Fibroblast of lung (primary cell): ENCODE data around the gene RAPGEF2. TPM values are rescaled to one million over a fixed set of nuclear protein-coding genes. Genes with fewer than 3 reads are reported as not detected.

ENCODE experiments used
- DNase-seq, 2 donors: peaks; one replicate each; pipeline versions ENCODE4 v3.0.0 to v3.0.0-alpha.2; 2010; ENCODE audit warnings: low read depth in 2 of 2
- H2AFZ ChIP-seq: 2 replicates; pipeline ENCODE4 v1.5.1; 2012; ENCODE audit warnings: low read length, control low read depth, inconsistent platforms
- H3K27ac ChIP-seq: 2 replicates; pipeline ENCODE4 v1.5.1; 2011; ENCODE audit warnings: low read length, control low read depth; ENCODE audit not compliant: insufficient read depth
- H3K27me3 ChIP-seq: 2 replicates; pipeline ENCODE4 v1.5.1; 2011; ENCODE audit warnings: mild to moderate bottlenecking, low read length; ENCODE audit not compliant: control insufficient read depth, insufficient read depth
- H3K36me3 ChIP-seq: 2 replicates; pipeline ENCODE4 v1.5.1; 2011; ENCODE audit warnings: low read length; ENCODE audit not compliant: control insufficient read depth, insufficient read depth
- H3K4me1 ChIP-seq: 2 replicates; pipeline ENCODE4 v1.5.1; 2011; ENCODE audit warnings: low read length; ENCODE audit not compliant: control insufficient read depth, insufficient read depth; ENCODE audit errors: extremely low read depth
- H3K4me2 ChIP-seq: 2 replicates; pipeline ENCODE4 v1.5.1; 2011; ENCODE audit warnings: low read length, control low read depth; ENCODE audit not compliant: insufficient read depth; ENCODE audit errors: extremely low read depth
- H3K4me3 ChIP-seq, 4 experiments: fragments of 200-600 bp in 1 of 4; sonication (generic) in 1 of 4; replicated peaks in 1 of 4; 2 replicates each; pipeline ENCODE4 v1.5.1; 2011 to 2016; ENCODE audit warnings: low read length in 4 of 4, low read depth in 3 of 4, mild to moderate bottlenecking in 3 of 4, control low read depth in 2 of 4, inconsistent platforms in 1 of 4, mixed read lengths in 1 of 4; ENCODE audit not compliant: insufficient read depth in 1 of 4; ENCODE audit errors: control extremely low read depth in 1 of 4
- H3K79me2 ChIP-seq: 2 replicates; pipeline ENCODE4 v1.5.1; 2012; ENCODE audit warnings: mild to moderate bottlenecking, low read length, inconsistent platforms; ENCODE audit not compliant: control insufficient read depth, insufficient read depth
- H3K9ac ChIP-seq: 2 replicates; pipeline ENCODE4 v1.5.1; 2011; ENCODE audit warnings: mild to moderate bottlenecking, low read length, control low read depth; ENCODE audit not compliant: insufficient read depth
- H3K9me3 ChIP-seq: 2 replicates; pipeline ENCODE4 v1.5.1; 2012; ENCODE audit warnings: low read depth, low read length; ENCODE audit not compliant: control insufficient read depth, insufficient read depth
- H4K20me1 ChIP-seq: 2 replicates; pipeline ENCODE4 v1.5.1; 2011; ENCODE audit warnings: low read length; ENCODE audit not compliant: control insufficient read depth, insufficient read depth; ENCODE audit errors: extremely low read depth
- EZH2 ChIP-seq: IDR thresholded peaks from 2 replicates; pipeline ENCODE4 v1.5.1; 2012; ENCODE audit warnings: low read length, control low read depth, mild to moderate bottlenecking; ENCODE audit errors: missing control alignments
- polyA plus RNA-seq, 2 donors: library from polyadenylated mRNA; depleted of rRNA in 1 of 2; stranded (reverse) in 1 of 2; unstranded in 1 of 2; fragments of >200 nt; gene quantifications; 2 replicates each; pipeline ENCODE4 v1.2.1, GENCODE V29; 2011 to 2012; ENCODE audit warnings: missing spikeins in 1 of 2
- total RNA-seq: library from RNA; depleted of rRNA; stranded (reverse); fragments of >200 nt; gene quantifications from 2 replicates; pipeline ENCODE4 v1.2.1, GENCODE V29; 2014
- TF ChIP-seq, protein P1 (sequence below), 2 donors: IDR thresholded peaks in 1 of 2; conservative IDR thresholded peaks in 1 of 2; 1 replicate in 1 of 2; 2 replicates in 1 of 2; pipeline ENCODE4 v1.5.1; 2011 to 2012; ENCODE audit warnings: low read length in 2 of 2, control low read depth in 1 of 2, inconsistent platforms in 1 of 2, low read depth in 1 of 2, mild to moderate bottlenecking in 1 of 2

RAPGEF2 gene
- total and polyA plus RNA-seq, 2 donors (not counting 1 experiment from before 2014, with no cell fraction given): 45.5 to 58.5 TPM

DNA sequence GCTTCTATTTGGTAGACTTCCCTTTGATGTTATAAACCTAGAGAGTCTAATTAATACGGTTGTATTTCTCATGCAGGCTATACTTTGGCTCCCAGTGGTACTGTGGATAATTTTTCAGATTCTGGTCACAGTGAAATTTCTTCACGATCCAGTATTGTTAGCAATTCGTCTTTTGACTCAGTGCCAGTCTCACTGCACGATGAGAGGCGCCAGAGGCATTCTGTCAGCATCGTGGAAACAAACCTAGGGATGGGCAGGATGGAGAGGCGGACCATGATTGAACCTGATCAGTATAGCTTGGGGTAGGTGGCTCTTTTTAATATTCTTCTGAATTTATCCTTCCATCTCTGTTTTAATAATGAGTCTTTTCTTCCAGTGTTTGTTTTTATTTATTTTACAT is 249.7 kb downstream of the RAPGEF2 start:
- no peak overlapping the region for H3K9ac ChIP-seq
- H3K9me3 ChIP-seq: no peaks in the 10 kb centered on the region
- no peak overlapping the region for H2AFZ ChIP-seq
- no peak for DNase-seq
- no peak overlapping the region for H3K27ac ChIP-seq
- H3K36me3 ChIP-seq: no peaks in the 10 kb centered on the region
- TF ChIP-seq, protein P1, sequence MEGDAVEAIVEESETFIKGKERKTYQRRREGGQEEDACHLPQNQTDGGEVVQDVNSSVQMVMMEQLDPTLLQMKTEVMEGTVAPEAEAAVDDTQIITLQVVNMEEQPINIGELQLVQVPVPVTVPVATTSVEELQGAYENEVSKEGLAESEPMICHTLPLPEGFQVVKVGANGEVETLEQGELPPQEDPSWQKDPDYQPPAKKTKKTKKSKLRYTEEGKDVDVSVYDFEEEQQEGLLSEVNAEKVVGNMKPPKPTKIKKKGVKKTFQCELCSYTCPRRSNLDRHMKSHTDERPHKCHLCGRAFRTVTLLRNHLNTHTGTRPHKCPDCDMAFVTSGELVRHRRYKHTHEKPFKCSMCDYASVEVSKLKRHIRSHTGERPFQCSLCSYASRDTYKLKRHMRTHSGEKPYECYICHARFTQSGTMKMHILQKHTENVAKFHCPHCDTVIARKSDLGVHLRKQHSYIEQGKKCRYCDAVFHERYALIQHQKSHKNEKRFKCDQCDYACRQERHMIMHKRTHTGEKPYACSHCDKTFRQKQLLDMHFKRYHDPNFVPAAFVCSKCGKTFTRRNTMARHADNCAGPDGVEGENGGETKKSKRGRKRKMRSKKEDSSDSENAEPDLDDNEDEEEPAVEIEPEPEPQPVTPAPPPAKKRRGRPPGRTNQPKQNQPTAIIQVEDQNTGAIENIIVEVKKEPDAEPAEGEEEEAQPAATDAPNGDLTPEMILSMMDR (conservative IDR thresholded peaks at IDR 0.05 in 1 of 2, IDR thresholded peaks at IDR 0.05 in 1 of 2; ENCODE audit: low read depth in 1 of 2, low read length in 2 of 2): no peak
- no peak for TF ChIP-seq EZH2
- H3K4me2 ChIP-seq: no peak overlapping the region
- no peaks in the 10 kb centered on the region for H3K4me1 ChIP-seq
- H4K20me1 ChIP-seq: no peaks in the 10 kb centered on the region
- no peak overlapping the region for H3K4me3 ChIP-seq
- H3K79me2 ChIP-seq: no peaks in the 10 kb centered on the region
- H3K27me3 ChIP-seq: no peaks in the 10 kb centered on the region

DNA sequence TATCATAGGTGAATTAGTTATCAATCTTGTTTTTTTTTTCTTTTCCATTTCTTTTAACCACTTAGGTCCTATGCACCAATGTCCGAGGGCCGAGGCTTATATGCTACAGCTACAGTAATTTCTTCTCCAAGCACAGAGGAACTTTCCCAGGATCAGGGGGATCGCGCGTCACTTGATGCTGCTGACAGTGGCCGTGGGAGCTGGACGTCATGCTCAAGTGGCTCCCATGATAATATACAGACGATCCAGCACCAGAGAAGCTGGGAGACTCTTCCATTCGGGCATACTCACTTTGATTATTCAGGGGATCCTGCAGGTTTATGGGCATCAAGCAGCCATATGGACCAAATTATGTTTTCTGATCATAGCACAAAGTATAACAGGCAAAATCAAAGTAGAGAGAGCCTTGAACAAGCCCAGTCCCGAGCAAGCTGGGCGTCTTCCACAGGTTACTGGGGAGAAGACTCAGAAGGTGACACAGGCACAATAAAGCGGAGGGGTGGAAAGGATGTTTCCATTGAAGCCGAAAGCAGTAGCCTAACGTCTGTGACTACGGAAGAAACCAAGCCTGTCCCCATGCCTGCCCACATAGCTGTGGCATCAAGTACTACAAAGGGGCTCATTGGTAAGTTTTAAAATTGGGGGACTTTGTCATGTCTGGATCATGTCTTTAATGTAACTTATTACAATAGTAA is 250.7 kb downstream of the RAPGEF2 start:
- no peak for DNase-seq
- H3K4me1 ChIP-seq: no peaks in the 10 kb centered on the region
- H2AFZ ChIP-seq: no peak overlapping the region
- no peaks in the 10 kb centered on the region for H4K20me1 ChIP-seq
- no peaks in the 10 kb centered on the region for H3K79me2 ChIP-seq
- H3K27ac ChIP-seq: no peak overlapping the region
- H3K4me3 ChIP-seq: no peak overlapping the region
- no peak for TF ChIP-seq EZH2
- TF ChIP-seq, protein P1 (conservative IDR thresholded peaks at IDR 0.05 in 1 of 2, IDR thresholded peaks at IDR 0.05 in 1 of 2; ENCODE audit: low read depth in 1 of 2, low read length in 2 of 2): no peak
- H3K9me3 ChIP-seq: no peaks in the 10 kb centered on the region
- H3K4me2 ChIP-seq: no peak overlapping the region
- no peaks in the 10 kb centered on the region for H3K27me3 ChIP-seq
- no peak overlapping the region for H3K9ac ChIP-seq
- no peaks in the 10 kb centered on the region for H3K36me3 ChIP-seq

DNA sequence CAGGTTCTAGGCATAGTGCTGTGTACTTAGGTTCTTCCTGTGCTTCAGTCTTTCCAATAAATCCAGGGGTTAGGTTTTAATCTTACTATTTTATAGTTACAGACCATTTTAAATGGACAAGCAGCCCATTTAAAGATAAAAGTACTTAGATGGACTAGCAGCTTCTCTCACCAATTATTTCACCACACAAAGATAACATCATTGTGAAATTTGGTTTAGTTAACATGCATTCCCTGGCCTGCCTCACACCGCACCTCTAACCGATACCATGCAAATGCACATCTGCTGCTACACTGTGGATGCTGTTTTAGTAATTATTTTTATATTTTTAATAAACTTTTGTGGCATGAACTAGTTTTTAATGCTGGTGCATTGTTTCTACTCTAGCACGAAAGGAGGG is 252.6 kb downstream of the RAPGEF2 start:
- no peak overlapping the region for H3K4me2 ChIP-seq
- TF ChIP-seq EZH2: no peak
- TF ChIP-seq, protein P1 (conservative IDR thresholded peaks at IDR 0.05 in 1 of 2, IDR thresholded peaks at IDR 0.05 in 1 of 2; ENCODE audit: low read depth in 1 of 2, low read length in 2 of 2): no peak
- H3K9me3 ChIP-seq: no peaks in the 10 kb centered on the region
- H3K36me3 ChIP-seq: no peaks in the 10 kb centered on the region
- no peak for DNase-seq
- no peaks in the 10 kb centered on the region for H3K27me3 ChIP-seq
- no peak overlapping the region for H3K9ac ChIP-seq
- H3K4me3 ChIP-seq: no peak overlapping the region
- no peaks in the 10 kb centered on the region for H3K79me2 ChIP-seq
- peaks cover 4% of the 10 kb centered on the region for H3K4me1 ChIP-seq
- no peak overlapping the region for H3K27ac ChIP-seq
- no peak overlapping the region for H2AFZ ChIP-seq
- H4K20me1 ChIP-seq: no peaks in the 10 kb centered on the region
